ENCODE results near the gene TMEM59. TPM values are rescaled to one million over a fixed set of nuclear protein-coding genes. Genes with fewer than 3 reads are reported as not detected.

The TMEM59 gene
- total RNA-seq, 3 donors from 2014 or later: 557 to 1,169 (median 749) TPM

DNA sequence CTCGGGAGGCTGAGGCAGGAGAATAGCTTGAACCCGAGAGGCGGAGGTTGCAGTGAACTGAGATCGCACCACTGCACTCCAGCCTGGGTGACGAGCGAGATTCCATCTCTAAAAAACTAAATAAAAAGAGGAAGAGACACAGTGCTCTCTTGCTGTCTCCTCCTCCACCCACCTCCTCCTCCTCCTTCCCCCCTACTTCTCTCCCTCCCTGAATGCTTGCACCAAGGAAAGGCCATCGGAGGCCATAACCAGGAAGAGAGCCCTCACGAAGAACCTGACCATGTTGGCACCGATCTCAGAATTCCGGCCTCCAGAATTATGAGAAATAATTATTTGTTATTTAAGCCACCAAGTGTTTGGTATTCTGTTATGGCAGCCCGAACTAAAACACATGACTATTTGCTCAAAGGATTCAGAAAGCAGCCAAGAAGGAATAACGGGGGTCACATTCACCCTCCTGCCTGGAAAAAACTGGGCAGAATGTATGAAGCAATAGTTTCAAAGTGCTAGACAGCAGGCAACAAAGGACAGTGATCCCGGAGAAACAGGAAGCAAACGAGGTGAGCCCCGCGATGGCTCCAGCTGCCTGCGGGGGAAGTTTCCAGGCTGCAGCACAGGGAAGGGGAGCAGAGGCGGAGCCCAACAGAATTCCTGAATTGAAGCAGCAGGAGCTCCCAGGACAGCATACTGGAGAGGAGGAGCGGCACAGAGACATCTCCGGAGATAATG, 70.8 kb downstream of the TMEM59 start:
- H3K9me3 ChIP-seq: no peaks in the 10 kb centered on the region
- H3K4me1 ChIP-seq (ENCODE audit: low read depth): no peaks in the 10 kb centered on the region
- ATAC-seq (peak; percentile 68), DNase-seq (peak in 2 of 3 donors; percentile 23 to 37)
- TF ChIP-seq, protein P1, sequence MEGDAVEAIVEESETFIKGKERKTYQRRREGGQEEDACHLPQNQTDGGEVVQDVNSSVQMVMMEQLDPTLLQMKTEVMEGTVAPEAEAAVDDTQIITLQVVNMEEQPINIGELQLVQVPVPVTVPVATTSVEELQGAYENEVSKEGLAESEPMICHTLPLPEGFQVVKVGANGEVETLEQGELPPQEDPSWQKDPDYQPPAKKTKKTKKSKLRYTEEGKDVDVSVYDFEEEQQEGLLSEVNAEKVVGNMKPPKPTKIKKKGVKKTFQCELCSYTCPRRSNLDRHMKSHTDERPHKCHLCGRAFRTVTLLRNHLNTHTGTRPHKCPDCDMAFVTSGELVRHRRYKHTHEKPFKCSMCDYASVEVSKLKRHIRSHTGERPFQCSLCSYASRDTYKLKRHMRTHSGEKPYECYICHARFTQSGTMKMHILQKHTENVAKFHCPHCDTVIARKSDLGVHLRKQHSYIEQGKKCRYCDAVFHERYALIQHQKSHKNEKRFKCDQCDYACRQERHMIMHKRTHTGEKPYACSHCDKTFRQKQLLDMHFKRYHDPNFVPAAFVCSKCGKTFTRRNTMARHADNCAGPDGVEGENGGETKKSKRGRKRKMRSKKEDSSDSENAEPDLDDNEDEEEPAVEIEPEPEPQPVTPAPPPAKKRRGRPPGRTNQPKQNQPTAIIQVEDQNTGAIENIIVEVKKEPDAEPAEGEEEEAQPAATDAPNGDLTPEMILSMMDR (IDR thresholded peaks at IDR 0.05): no peak
- intact Hi-C loops (cut with DNase I, micrococcal nuclease): no loop called here
- H3K4me3 ChIP-seq: no peak overlapping the region
- H3K36me3 ChIP-seq (ENCODE audit: low read depth): no peaks in the 10 kb centered on the region

DNA sequence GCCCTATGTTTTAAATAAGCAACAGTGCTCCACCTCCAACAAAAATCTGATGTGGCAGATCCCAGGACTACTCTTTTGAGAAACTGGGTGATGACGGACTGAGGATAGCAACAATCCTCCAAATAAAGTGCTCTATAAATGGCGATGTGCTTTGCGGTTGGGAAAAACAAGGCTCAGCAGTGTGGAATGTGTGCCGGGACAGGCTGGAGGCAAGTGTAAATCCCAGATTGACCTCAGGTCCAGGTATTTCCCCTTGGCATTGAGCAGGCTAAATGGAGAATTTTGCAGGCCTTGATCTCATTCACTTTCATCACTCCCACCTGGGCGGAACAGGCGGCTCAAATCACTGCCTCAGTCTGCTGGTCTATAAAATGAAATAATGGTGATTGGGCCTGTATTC, 71.8 kb downstream of the TMEM59 start:
- no peak overlapping the region for H3K4me3 ChIP-seq
- ATAC-seq (no peak), DNase-seq (no peak)
- no peaks in the 10 kb centered on the region for H3K36me3 ChIP-seq (ENCODE audit: low read depth)
- H3K9me3 ChIP-seq: no peaks in the 10 kb centered on the region
- H3K4me1 ChIP-seq (ENCODE audit: low read depth): no peaks in the 10 kb centered on the region
- intact Hi-C loops (cut with DNase I, micrococcal nuclease): no loop called here
- TF ChIP-seq, protein P1 (IDR thresholded peaks at IDR 0.05): no peak

DNA sequence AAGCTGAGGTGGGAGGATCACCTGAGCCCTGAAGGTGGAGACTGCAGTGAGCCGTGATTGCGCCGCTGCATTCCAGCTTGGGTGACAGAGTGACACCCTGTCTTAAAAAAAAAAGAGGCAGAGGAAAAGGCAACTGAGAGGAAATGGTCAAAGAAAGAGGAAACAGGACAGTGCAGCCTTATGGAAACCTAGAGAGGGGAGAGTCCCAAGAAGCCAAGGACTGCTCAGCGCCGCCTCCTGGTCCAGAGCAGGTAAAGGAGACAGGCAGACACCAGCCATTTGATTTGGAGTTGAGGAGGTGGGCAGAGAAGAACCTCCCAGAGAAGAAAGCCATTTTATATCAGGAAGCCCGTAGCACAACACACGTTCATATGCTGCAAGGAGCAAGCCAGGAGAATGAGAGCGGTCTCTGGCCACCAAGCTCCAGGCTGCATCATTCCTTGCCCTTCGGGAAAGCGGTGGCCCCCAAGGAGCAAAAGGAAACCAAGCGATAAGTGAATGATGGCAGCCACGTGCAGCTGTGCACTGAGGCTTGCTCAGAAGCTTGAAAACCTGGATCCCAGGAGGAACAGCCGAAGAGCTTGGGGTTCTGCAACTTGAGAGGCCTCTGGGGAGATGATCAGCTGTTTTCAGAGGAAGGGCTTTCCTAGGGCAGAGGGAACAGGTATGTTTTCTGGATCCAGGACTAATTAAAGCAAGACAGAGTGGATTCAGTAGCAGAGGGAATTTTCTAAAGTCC, 73.1 kb downstream of the TMEM59 start:
- DNase-seq (no peak), ATAC-seq (no peak)
- intact Hi-C loops (cut with DNase I, micrococcal nuclease): no loop called here
- H3K4me1 ChIP-seq (ENCODE audit: low read depth): no peaks in the 10 kb centered on the region
- TF ChIP-seq, protein P1 (IDR thresholded peaks at IDR 0.05): no peak
- H3K4me3 ChIP-seq: no peak overlapping the region
- H3K9me3 ChIP-seq: no peaks in the 10 kb centered on the region
- no peaks in the 10 kb centered on the region for H3K36me3 ChIP-seq (ENCODE audit: low read depth)

Small RNAs within 50 kb of the gene (microRNA-seq; reads per million reads assigned to microRNA genes)
- 1.9 reads per million for gene MIR4781

Other genes starting within 250 kb of the TMEM59 start
- 10 to 100 TPM in 2 of 3 donors, 1 to 10 TPM in 1; 9.7 to 23.8 (median 11.0) TPM for gene NDC1, start 214.9 kb downstream of the TMEM59 start, total RNA-seq
- 10 to 100 TPM; 23.4 to 37.3 (median 30.6) TPM for gene YIPF1, start 163.4 kb downstream of the TMEM59 start, total RNA-seq
- gene DIO1, start 159.0 kb downstream of the TMEM59 start, total RNA-seq: not detected
- gene IFT25, start 107.5 kb downstream of the TMEM59 start, total RNA-seq: 10 to 100 TPM; 19.8 to 22.6 (median 19.9) TPM
- 10 to 100 TPM; 16.5 to 19.4 (median 19.0) TPM for gene LRRC42, start 106.9 kb downstream of the TMEM59 start, total RNA-seq
- gene LDLRAD1, start 35.0 kb downstream of the TMEM59 start, total RNA-seq: under 1 TPM in 1 of 3 donors, not detected in 2; 0.39 TPM
- 1 to 10 TPM; 4.5 to 8.6 (median 6.0) TPM for gene TCEANC2, start 404 bp upstream of the TMEM59 start, total RNA-seq
- under 1 TPM in 2 of 3 donors, not detected in 1; 0.09 to 0.26 TPM for gene CDCP2, start 99.8 kb upstream of the TMEM59 start, total RNA-seq
- 1 to 10 TPM; 6.9 to 9.1 (median 7.7) TPM for gene CYB5RL, start 146.8 kb upstream of the TMEM59 start, total RNA-seq
- 10 to 100 TPM; 46.5 to 84.7 (median 58.8) TPM for gene MRPL37, start 147.0 kb upstream of the TMEM59 start, total RNA-seq